Stomach (tissue), 4 donors: ENCODE data around the gene MAP3K20.

Source experiments
- EP300 ChIP-seq: sonication (generic); formaldehyde crosslinking; IDR thresholded peaks from one replicate; pipeline ENCODE4 v1.6.1; 2017; ENCODE audit warnings: antibody characterized with exemption
- POLR2A ChIP-seq, 4 donors: fragments of 450-650 bp; IDR thresholded peaks; one replicate each; pipeline ENCODE4 v1.6.1; 2016; ENCODE audit warnings: antibody characterized with exemption in 4 of 4, control low read depth in 2 of 4, mild to moderate bottlenecking in 1 of 4, moderate library complexity in 1 of 4
- POLR2AphosphoS5 ChIP-seq, 3 donors: sonication (generic); formaldehyde crosslinking; IDR thresholded peaks; one replicate each; pipeline ENCODE4 v1.6.1; 2016; ENCODE audit warnings: antibody characterized with exemption in 3 of 3
- TF ChIP-seq, protein P1 (sequence below), 7 experiments: fragments of 450-650 bp in 4 of 7; fragments of 200-600 bp in 3 of 7; sonication (generic) in 3 of 7; IDR thresholded peaks; one replicate each; pipeline ENCODE4 v1.5.1; 2016 to 2019; ENCODE audit warnings: antibody characterized with exemption in 7 of 7, control low read depth in 2 of 7, mild to moderate bottlenecking in 1 of 7

DNA sequence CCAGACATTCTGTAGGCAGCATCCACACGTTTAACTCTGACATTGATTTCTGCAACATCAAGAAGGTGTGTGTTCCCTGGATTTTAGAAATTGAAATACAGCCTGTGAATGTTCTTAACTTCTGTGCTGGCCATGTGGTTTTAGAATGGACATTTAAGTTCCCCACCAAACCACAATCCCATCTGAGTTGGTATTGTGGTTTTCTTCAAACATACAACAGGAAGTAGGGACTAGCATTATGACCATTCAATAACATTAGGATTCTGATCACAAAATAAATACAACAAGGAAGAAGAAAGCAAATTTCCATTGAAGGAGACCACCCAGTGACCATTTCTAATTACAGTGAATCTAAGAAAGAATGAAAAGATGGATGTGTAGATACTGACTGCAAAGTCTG lies 51.2 kb downstream of the MAP3K20 start:
- TF ChIP-seq, protein P1, sequence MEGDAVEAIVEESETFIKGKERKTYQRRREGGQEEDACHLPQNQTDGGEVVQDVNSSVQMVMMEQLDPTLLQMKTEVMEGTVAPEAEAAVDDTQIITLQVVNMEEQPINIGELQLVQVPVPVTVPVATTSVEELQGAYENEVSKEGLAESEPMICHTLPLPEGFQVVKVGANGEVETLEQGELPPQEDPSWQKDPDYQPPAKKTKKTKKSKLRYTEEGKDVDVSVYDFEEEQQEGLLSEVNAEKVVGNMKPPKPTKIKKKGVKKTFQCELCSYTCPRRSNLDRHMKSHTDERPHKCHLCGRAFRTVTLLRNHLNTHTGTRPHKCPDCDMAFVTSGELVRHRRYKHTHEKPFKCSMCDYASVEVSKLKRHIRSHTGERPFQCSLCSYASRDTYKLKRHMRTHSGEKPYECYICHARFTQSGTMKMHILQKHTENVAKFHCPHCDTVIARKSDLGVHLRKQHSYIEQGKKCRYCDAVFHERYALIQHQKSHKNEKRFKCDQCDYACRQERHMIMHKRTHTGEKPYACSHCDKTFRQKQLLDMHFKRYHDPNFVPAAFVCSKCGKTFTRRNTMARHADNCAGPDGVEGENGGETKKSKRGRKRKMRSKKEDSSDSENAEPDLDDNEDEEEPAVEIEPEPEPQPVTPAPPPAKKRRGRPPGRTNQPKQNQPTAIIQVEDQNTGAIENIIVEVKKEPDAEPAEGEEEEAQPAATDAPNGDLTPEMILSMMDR (IDR thresholded peaks at IDR 0.05), result no peak
- TF ChIP-seq POLR2AphosphoS5 (IDR thresholded peaks at IDR 0.05), result no peak
- TF ChIP-seq POLR2A (IDR thresholded peaks at IDR 0.05), result no peak
- no peak for TF ChIP-seq EP300
